Muscle layer of duodenum (tissue), 2 donors: ENCODE measurements around the gene PID1.

Source experiments
- H3K27ac ChIP-seq: one replicate; pipeline ENCODE4 v1.7.0; 2013; ENCODE audit warnings: mild to moderate bottlenecking, low read length
- H3K27me3 ChIP-seq: one replicate; pipeline ENCODE4 v1.7.0; 2013; ENCODE audit warnings: low read depth, mild to moderate bottlenecking, control low read depth, low read length
- H3K36me3 ChIP-seq, 2 donors: one replicate each; pipeline ENCODE4 v1.7.0; 2013; ENCODE audit warnings: low read length in 2 of 2, control low read depth in 1 of 2, mild to moderate bottlenecking in 1 of 2; ENCODE audit not compliant: insufficient read depth in 2 of 2, control insufficient read depth in 1 of 2
- H3K4me1 ChIP-seq, 2 donors: one replicate each; pipeline ENCODE4 v1.7.0; 2013; ENCODE audit warnings: low read length in 2 of 2, mild to moderate bottlenecking in 2 of 2, control low read depth in 1 of 2, moderate library complexity in 1 of 2; ENCODE audit not compliant: insufficient read depth in 2 of 2, control insufficient read depth in 1 of 2
- H3K4me3 ChIP-seq, 2 donors: one replicate each; pipeline ENCODE4 v1.7.0; 2013; ENCODE audit warnings: low read length in 2 of 2, low read depth in 1 of 2, mild to moderate bottlenecking in 1 of 2
- H3K9me3 ChIP-seq, 2 donors: one replicate each; pipeline ENCODE4 v1.7.0; 2013; ENCODE audit warnings: low read length in 2 of 2, control low read depth in 1 of 2, mild to moderate bottlenecking in 1 of 2; ENCODE audit not compliant: control insufficient read depth in 1 of 2
- donor health status: healthy.

PID1 gene

GRCh38 chr2:229181641-229182040, 89.4 kb downstream of the PID1 start:
- Histone ChIP-seq H3K36me3 (no peaks in the 10 kb centered on the region), H3K27ac (no peak overlapping the region), H3K4me1 (no peaks in the 10 kb centered on the region), H3K9me3 (no peaks in the 10 kb centered on the region), H3K27me3 (no peaks in the 10 kb centered on the region), H3K4me3 (no peak overlapping the region)

- Histone ChIP-seq H3K9me3 (no peaks in the 10 kb centered on the region), H3K27me3 (no peaks in the 10 kb centered on the region), H3K4me1 (no peaks in the 10 kb centered on the region), H3K36me3 (no peaks in the 10 kb centered on the region), H3K27ac (no peak overlapping the region), H3K4me3 (no peak overlapping the region)
These were observed 90.4 kb downstream of the PID1 start for GRCh38 chr2:229180658-229181057.

GRCh38 chr2:229179628-229180027, 91.5 kb downstream of the PID1 start:
- Histone ChIP-seq H3K4me3 (no peak overlapping the region), H3K9me3 (no peaks in the 10 kb centered on the region), H3K4me1 (no peaks in the 10 kb centered on the region), H3K27me3 (no peaks in the 10 kb centered on the region), H3K27ac (no peak overlapping the region), H3K36me3 (no peaks in the 10 kb centered on the region)

- Histone ChIP-seq H3K4me3 (no peak overlapping the region), H3K27ac (no peak overlapping the region), H3K27me3 (no peaks in the 10 kb centered on the region), H3K9me3 (peaks cover 0 to 4% of the 10 kb centered on the region in 2 donors), H3K4me1 (no peaks in the 10 kb centered on the region), H3K36me3 (no peaks in the 10 kb centered on the region)
These were observed 92.4 kb downstream of the PID1 start for GRCh38 chr2:229178706-229179105.

GRCh38 chr2:229178117-229178516, 93.0 kb downstream of the PID1 start:
- peaks cover 0 to 4% of the 10 kb centered on the region in 2 donors for H3K9me3 ChIP-seq
- H3K4me1 ChIP-seq: no peaks in the 10 kb centered on the region
- no peaks in the 10 kb centered on the region for H3K27me3 ChIP-seq
- no peak overlapping the region for H3K4me3 ChIP-seq
- peaks cover 0 to 4% of the 10 kb centered on the region in 2 donors for H3K36me3 ChIP-seq
- no peak overlapping the region for H3K27ac ChIP-seq

- Histone ChIP-seq H3K27ac (no peak overlapping the region), H3K4me3 (no peak overlapping the region), H3K4me1 (no peaks in the 10 kb centered on the region), H3K36me3 (peaks cover 0 to 5% of the 10 kb centered on the region in 2 donors), H3K9me3 (peaks cover 4 to 6% of the 10 kb centered on the region in 2 donors), H3K27me3 (no peaks in the 10 kb centered on the region)
These were observed 95.0 kb downstream of the PID1 start for GRCh38 chr2:229176136-229176535.

- H3K27me3 ChIP-seq: no peaks in the 10 kb centered on the region
- H3K4me3 ChIP-seq: no peak overlapping the region
- H3K27ac ChIP-seq: no peak overlapping the region
- H3K36me3 ChIP-seq: peaks cover 0 to 5% of the 10 kb centered on the region in 2 donors
- peaks cover 4 to 6% of the 10 kb centered on the region in 2 donors for H3K9me3 ChIP-seq
- no peaks in the 10 kb centered on the region for H3K4me1 ChIP-seq
These were observed 95.6 kb downstream of the PID1 start for GRCh38 chr2:229175497-229175863.

GRCh38 chr2:229174794-229175496, 96.1 kb downstream of the PID1 start:
- Histone ChIP-seq H3K27ac (no peak overlapping the region), H3K36me3 (peaks cover 0 to 5% of the 10 kb centered on the region in 2 donors), H3K4me1 (no peaks in the 10 kb centered on the region)

GRCh38 chr2:229173825-229174359, 97.2 kb downstream of the PID1 start:
- H3K27me3 ChIP-seq: no peaks in the 10 kb centered on the region
- H3K4me1 ChIP-seq: no peaks in the 10 kb centered on the region
- H3K36me3 ChIP-seq: peaks cover 0 to 5% of the 10 kb centered on the region in 2 donors
- H3K27ac ChIP-seq: no peak overlapping the region
- no peak overlapping the region for H3K4me3 ChIP-seq
- peaks cover 4 to 6% of the 10 kb centered on the region in 2 donors for H3K9me3 ChIP-seq

More at GRCh38 chr2:229174794-229175496, 96.1 kb downstream of the PID1 start:
- H3K9me3 ChIP-seq: peaks cover 4 to 6% of the 10 kb centered on the region in 2 donors
- no peaks in the 10 kb centered on the region for H3K27me3 ChIP-seq
- H3K4me3 ChIP-seq: no peak overlapping the region

GRCh38 chr2:229170916-229171315, 100.2 kb downstream of the PID1 start:
- H3K9me3 ChIP-seq: peaks cover 4 to 6% of the 10 kb centered on the region in 2 donors
- no peak overlapping the region for H3K27ac ChIP-seq
- peak overlapping the region in 1 of 2 donors; percentile 42 for H3K4me3 ChIP-seq
- no peaks in the 10 kb centered on the region for H3K4me1 ChIP-seq
- H3K27me3 ChIP-seq: no peaks in the 10 kb centered on the region
- H3K36me3 ChIP-seq: peaks cover 0 to 5% of the 10 kb centered on the region in 2 donors

- Histone ChIP-seq H3K4me1 (no peaks in the 10 kb centered on the region), H3K36me3 (peaks cover 0 to 5% of the 10 kb centered on the region in 2 donors), H3K4me3 (no peak overlapping the region), H3K27me3 (no peaks in the 10 kb centered on the region), H3K27ac (no peak overlapping the region), H3K9me3 (peaks cover 4 to 6% of the 10 kb centered on the region in 2 donors)
These were observed 100.9 kb downstream of the PID1 start for GRCh38 chr2:229170171-229170570.
